Raji (cell line): ENCODE measurements around the gene NAV2.

Experiments
- POLR2A ChIP-seq: IDR thresholded peaks from 2 replicates; pipeline ENCODE4 v1.6.1; 2011; ENCODE audit warnings: low read depth, low read length, control low read depth; ENCODE audit not compliant: insufficient read depth

The NAV2 gene

GRCh38 chr11:20118209-20118608 lies 405.6 kb downstream of the NAV2 start:
- no peak for TF ChIP-seq POLR2A

GRCh38 chr11:20119315-20119714 lies 406.7 kb downstream of the NAV2 start:
- no peak for TF ChIP-seq POLR2A

GRCh38 chr11:20120134-20120925 lies 407.7 kb downstream of the NAV2 start:
- TF ChIP-seq POLR2A: no peak

- TF ChIP-seq POLR2A: no peak
These were observed 409.5 kb downstream of the NAV2 start for GRCh38 chr11:20122131-20122530.

- TF ChIP-seq POLR2A: no peak
These were observed 413.3 kb downstream of the NAV2 start for GRCh38 chr11:20125927-20126326.

GRCh38 chr11:20126724-20127123 lies 414.1 kb downstream of the NAV2 start:
- TF ChIP-seq POLR2A: no peak

- no peak for TF ChIP-seq POLR2A
These were observed 415.3 kb downstream of the NAV2 start for GRCh38 chr11:20127671-20128527.

GRCh38 chr11:20129665-20130064 lies 417.0 kb downstream of the NAV2 start:
- TF ChIP-seq POLR2A: no peak

GRCh38 chr11:20131788-20132666 lies 419.4 kb downstream of the NAV2 start:
- TF ChIP-seq POLR2A: no peak

GRCh38 chr11:20132667-20133039 lies 420.0 kb downstream of the NAV2 start:
- no peak for TF ChIP-seq POLR2A

- TF ChIP-seq POLR2A: no peak
These were observed 422.5 kb downstream of the NAV2 start for GRCh38 chr11:20134991-20135736.

GRCh38 chr11:20137637-20138036 lies 425.0 kb downstream of the NAV2 start:
- TF ChIP-seq POLR2A: no peak

- TF ChIP-seq POLR2A: no peak
These were observed 426.1 kb downstream of the NAV2 start for GRCh38 chr11:20138707-20139106.

GRCh38 chr11:20154381-20154780 lies 441.7 kb downstream of the NAV2 start:
- no peak for TF ChIP-seq POLR2A
